ENCODE results near the gene ZDHHC6.

DNA sequence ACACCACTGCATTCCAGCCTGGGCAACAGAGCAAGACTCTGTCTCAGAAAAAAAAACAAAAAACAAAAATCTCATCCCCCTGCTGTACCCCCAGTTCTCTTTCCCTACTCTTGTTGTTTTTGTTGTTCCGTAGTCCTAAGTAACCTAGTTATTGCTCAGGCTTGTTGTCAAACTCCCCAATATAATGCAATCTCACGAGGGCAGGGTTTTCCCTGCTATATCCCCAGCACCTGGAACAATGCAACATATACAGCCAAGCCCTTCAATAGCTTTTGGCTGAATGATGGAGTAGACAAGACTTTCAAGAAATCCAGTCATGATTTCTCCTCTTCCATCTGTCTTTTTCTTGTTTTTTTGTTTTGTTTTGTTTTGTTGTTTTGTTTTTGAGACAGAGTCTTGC, 62.6 kb downstream of the ZDHHC6 start:
- TF ChIP-seq, protein P1, sequence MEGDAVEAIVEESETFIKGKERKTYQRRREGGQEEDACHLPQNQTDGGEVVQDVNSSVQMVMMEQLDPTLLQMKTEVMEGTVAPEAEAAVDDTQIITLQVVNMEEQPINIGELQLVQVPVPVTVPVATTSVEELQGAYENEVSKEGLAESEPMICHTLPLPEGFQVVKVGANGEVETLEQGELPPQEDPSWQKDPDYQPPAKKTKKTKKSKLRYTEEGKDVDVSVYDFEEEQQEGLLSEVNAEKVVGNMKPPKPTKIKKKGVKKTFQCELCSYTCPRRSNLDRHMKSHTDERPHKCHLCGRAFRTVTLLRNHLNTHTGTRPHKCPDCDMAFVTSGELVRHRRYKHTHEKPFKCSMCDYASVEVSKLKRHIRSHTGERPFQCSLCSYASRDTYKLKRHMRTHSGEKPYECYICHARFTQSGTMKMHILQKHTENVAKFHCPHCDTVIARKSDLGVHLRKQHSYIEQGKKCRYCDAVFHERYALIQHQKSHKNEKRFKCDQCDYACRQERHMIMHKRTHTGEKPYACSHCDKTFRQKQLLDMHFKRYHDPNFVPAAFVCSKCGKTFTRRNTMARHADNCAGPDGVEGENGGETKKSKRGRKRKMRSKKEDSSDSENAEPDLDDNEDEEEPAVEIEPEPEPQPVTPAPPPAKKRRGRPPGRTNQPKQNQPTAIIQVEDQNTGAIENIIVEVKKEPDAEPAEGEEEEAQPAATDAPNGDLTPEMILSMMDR (IDR thresholded peaks at IDR 0.05) = no peak
- no peak for TF ChIP-seq POLR2A (IDR thresholded peaks at IDR 0.05)
